LNCaP clone FGC (cell line): Measurements from ENCODE around the gene FXYD1.

ENCODE experiments used
- DNase-seq: peaks from one replicate; pipeline ENCODE4 v3.0.0-alpha.2; 2011; ENCODE audit warnings: low read depth
- H3K4me3 ChIP-seq: 2 replicates; pipeline ENCODE4 v1.5.1; 2011; ENCODE audit warnings: mild to moderate bottlenecking, low read depth, low read length, control low read depth
- TF ChIP-seq, protein P1 (sequence below): IDR thresholded peaks from 2 replicates; pipeline ENCODE4 v1.5.1; 2012; ENCODE audit warnings: mild to moderate bottlenecking; ENCODE audit not compliant: control insufficient read depth, insufficient read depth; ENCODE audit errors: extremely low read depth

Gene FXYD1

GRCh38 chr19:35166100-35167063 is 27.8 kb downstream of the FXYD1 start:
- DNase-seq, result no peak
- TF ChIP-seq, protein P1, sequence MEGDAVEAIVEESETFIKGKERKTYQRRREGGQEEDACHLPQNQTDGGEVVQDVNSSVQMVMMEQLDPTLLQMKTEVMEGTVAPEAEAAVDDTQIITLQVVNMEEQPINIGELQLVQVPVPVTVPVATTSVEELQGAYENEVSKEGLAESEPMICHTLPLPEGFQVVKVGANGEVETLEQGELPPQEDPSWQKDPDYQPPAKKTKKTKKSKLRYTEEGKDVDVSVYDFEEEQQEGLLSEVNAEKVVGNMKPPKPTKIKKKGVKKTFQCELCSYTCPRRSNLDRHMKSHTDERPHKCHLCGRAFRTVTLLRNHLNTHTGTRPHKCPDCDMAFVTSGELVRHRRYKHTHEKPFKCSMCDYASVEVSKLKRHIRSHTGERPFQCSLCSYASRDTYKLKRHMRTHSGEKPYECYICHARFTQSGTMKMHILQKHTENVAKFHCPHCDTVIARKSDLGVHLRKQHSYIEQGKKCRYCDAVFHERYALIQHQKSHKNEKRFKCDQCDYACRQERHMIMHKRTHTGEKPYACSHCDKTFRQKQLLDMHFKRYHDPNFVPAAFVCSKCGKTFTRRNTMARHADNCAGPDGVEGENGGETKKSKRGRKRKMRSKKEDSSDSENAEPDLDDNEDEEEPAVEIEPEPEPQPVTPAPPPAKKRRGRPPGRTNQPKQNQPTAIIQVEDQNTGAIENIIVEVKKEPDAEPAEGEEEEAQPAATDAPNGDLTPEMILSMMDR, result no peak

GRCh38 chr19:35167251-35168119 is 28.9 kb downstream of the FXYD1 start:
- DNase-seq, result no peak
- H3K4me3 ChIP-seq, result no peak overlapping the region
- TF ChIP-seq, protein P1, result no peak

More at GRCh38 chr19:35166100-35167063, 27.8 kb downstream of the FXYD1 start:
- H3K4me3 ChIP-seq, result no peak overlapping the region

DNA sequence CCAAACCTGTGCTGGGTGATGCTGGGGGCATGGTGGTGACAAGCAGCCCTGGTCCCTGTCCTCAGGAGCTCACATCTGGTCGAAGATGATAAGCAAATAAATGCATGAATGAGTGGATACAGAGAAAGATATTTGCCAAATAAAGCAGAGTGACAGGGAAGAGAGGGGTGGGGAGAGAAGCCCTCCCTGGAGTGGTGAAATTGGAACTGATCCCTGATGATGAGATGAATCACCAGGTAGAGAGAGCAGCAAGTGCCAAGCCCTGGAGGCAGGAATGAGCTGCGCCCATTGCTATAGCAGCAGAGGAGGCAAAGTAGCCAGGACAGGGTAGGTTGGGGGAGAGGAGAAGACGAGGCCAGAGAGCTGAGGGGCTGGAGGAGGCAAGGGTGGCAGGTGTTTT is 29.6 kb downstream of the FXYD1 start:
- H3K4me3 ChIP-seq, result no peak overlapping the region
- DNase-seq, result no peak
- TF ChIP-seq, protein P1, result no peak

DNA sequence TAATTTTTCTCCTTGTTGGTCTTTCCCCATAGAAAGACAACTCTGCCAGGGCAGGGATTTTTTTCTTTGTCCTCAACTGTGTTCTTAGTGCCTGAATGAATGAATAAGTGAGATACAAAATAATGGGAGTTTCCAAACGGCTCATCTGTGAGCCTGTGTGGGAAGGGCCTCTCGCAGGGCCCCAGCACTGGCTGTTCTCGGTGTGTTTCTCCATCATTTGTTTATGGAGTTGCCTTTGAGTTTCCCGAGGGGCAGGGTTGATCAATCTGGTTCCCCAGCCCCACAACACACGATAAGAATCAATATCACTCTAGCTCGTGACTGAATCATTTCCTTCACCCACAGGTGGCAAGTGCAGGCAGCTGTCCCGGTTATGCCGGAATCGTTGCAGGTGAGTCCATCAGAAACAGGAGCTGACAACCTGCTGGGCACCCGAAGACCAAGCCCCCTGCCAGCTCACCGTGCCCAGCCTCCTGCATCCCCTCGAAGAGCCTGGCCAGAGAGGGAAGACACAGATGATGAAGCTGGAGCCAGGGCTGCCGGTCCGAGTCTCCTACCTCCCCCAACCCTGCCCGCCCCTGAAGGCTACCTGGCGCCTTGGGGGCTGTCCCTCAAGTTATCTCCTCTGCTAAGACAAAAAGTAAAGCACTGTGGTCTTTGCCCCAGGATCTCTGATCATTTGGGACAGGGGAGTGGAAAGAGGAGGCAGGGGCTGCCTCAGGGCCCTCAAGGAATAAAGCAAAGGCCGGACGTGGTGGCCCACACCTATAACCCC is 30.8 kb downstream of the FXYD1 start:
- DNase-seq, result no peak
- TF ChIP-seq, protein P1, result no peak
- H3K4me3 ChIP-seq, result no peak overlapping the region

GRCh38 chr19:35170359-35171061 is 31.9 kb downstream of the FXYD1 start:
- TF ChIP-seq, protein P1, result no peak
- no peak overlapping the region for H3K4me3 ChIP-seq
- no peak for DNase-seq

DNA sequence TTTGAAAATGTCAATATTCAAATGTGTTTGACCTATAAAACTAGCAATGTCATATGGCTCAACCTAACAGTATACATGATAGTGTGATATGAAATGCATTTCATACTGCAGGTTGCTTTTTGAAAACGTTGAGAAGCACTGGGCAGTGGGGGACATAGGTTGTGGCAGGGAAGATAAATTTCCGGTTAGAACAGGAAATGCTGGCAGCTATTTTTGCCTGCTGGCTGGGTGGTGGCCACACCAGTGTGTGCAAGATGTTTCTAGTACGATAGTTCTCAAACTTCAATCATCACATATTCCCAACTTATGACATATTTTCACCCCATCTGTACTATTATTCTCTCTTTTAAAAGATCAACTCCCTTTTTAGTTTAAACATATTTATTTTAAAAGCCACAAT is 33.1 kb downstream of the FXYD1 start:
- no peak overlapping the region for H3K4me3 ChIP-seq
- TF ChIP-seq, protein P1, result no peak
- DNase-seq, result no peak
